ENCODE measurements around the gene ZNF100.
"Not testable (repeated sequence)": the region's sequence is repeated elsewhere in the genome, so short reads cannot be mapped to it uniquely, and the experiment has no call there.

DNA sequence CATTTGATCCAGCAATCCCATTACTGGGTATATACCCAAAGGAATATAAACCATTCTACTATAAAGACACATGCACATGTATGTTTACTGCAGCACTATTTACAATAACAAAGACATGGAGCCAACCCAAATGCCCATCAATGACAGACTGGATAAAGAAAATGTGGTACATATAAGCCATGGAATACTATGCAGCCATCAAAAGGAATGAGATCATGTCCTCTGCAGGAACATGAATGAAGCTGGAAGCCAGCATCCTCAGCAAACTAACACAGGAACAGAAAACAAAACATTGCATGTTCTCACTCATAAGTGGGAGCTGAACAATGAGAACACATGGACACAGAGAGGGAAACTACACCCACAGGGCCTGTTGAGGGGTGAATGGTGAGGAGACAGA lies 11.8 kb downstream of the ZNF100 start:
- TF ChIP-seq, protein P1, sequence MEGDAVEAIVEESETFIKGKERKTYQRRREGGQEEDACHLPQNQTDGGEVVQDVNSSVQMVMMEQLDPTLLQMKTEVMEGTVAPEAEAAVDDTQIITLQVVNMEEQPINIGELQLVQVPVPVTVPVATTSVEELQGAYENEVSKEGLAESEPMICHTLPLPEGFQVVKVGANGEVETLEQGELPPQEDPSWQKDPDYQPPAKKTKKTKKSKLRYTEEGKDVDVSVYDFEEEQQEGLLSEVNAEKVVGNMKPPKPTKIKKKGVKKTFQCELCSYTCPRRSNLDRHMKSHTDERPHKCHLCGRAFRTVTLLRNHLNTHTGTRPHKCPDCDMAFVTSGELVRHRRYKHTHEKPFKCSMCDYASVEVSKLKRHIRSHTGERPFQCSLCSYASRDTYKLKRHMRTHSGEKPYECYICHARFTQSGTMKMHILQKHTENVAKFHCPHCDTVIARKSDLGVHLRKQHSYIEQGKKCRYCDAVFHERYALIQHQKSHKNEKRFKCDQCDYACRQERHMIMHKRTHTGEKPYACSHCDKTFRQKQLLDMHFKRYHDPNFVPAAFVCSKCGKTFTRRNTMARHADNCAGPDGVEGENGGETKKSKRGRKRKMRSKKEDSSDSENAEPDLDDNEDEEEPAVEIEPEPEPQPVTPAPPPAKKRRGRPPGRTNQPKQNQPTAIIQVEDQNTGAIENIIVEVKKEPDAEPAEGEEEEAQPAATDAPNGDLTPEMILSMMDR (IDR thresholded peaks at IDR 0.05; ENCODE audit: poor library complexity): not testable (repeated sequence)
- TF ChIP-seq EZH2 (IDR thresholded peaks at IDR 0.05; ENCODE audit: borderline replicate concordance): not testable (repeated sequence)
